Activated naive CD4-positive, alpha-beta T cell treated with anti-CD3 and anti-CD28 coated beads, Interleukin-2, amount 50 U/mL, for 72 hours (primary cell): ENCODE measurements around the gene ARID5B. TPM values are rescaled to one million over a fixed set of nuclear protein-coding genes. Genes with fewer than 3 reads are reported as not detected.

ENCODE experiments used
- ATAC-seq, 2 donors: fragments of 150-1000 bp; cut with Tn5 transposase; 2 replicates each; pipeline ENCODE4 v1.10.0; 2021; ENCODE audit warnings: mild to moderate bottlenecking in 2 of 2, moderate library complexity in 2 of 2
- DNase-seq, 2 donors: peaks; one replicate each; pipeline ENCODE4 v3.0.0; 2021 to 2022; ENCODE audit warnings: low spot score in 2 of 2
- H3K27ac Mint-ChIP-seq, 2 donors: one replicate each; pipeline ENCODE4 v1.8.0; 2022; ENCODE audit warnings: mild to moderate bottlenecking in 2 of 2, mixed read lengths in 2 of 2
- H3K36me3 Mint-ChIP-seq, 2 donors: one replicate each; pipeline ENCODE4 v1.8.0; 2022; ENCODE audit warnings: mixed read lengths in 2 of 2
- H3K9me3 Mint-ChIP-seq, 2 donors: one replicate each; pipeline ENCODE4 v1.8.0; 2022; ENCODE audit warnings: mixed read lengths in 2 of 2
- total RNA-seq, 2 donors: library from RNA; stranded (reverse); gene quantifications; one replicate each; pipeline ENCODE4 v1.2.3, GENCODE V29; 2022

ARID5B gene
- total RNA-seq, 2 donors from 2014 or later: 52.1 to 95.4 TPM

DNA sequence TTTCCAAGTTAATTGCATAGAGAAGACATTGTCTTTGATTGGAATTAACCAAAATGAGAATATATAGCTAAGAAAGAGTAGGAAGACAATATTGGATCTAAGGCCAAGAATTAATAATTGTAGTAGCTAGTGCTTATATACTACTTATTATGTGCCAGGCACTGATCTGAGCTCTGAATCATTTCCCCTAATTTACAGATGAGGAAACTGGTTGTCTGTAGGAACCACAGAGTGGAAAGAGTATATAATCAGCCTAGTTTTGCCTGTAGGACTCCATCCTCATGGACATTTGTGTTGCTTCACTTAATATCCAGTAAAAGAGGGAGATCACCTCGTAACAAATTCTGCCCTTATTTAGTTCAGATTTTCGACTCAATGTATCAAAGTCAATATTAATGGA lies 127.9 kb downstream of the ARID5B start:
- peak; percentile 50 to 64 for ATAC-seq
- Mint-ChIP-seq H3K27ac (peak overlapping the region; percentile 59 to 91), H3K9me3 (peaks cover 0 to 6% of the 10 kb centered on the region in 2 donors), H3K36me3 (peaks cover 8 to 81% of the 10 kb centered on the region in 2 donors)
- DNase-seq: no peak

DNA sequence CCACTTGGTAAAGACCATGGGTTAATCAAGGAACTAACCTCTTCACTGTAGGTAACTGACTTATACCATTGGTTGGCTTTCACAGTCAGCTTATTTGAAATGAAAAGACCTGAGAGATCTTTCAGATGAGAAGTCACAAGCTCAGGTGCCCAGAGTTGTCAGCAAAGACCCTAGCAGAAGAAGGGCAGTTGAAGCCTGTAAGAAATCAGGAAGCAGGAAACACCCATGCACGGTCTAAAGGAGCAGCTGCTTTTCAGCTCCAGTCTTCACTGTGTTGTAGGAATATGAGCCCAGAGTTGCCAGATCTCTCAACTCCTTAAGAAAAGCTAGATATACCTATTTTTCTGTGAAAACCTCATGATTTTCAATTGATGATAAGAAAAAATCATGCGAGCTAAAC lies 130.0 kb downstream of the ARID5B start:
- H3K27ac Mint-ChIP-seq: no peak overlapping the region
- H3K9me3 Mint-ChIP-seq: peaks cover 0 to 4% of the 10 kb centered on the region in 2 donors
- peaks cover 8 to 79% of the 10 kb centered on the region in 2 donors for H3K36me3 Mint-ChIP-seq
- DNase-seq (no peak), ATAC-seq (no peak)

DNA sequence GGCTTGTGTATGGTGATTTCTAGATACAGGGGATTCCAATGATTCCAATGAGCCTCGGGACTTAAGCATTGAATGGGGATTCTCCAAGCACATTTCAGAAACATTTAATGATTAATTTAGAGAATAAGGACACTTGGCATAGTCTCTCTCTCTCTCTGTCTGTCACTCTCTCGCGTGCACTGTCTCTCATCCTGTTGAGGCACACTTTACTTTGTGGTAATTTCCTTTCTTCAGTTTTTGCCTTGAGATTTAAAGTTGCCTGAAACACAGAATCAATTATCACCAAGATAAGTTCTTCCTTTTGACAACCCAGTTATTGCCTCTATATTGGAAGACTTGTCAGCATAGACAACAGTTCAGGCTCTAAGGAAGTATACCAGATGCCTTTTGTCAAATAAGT lies 131.6 kb downstream of the ARID5B start:
- Mint-ChIP-seq H3K9me3 (peaks cover 0 to 4% of the 10 kb centered on the region in 2 donors), H3K27ac (peak overlapping the region; percentile 38 to 48), H3K36me3 (peaks cover 8 to 69% of the 10 kb centered on the region in 2 donors)
- ATAC-seq: no peak
- DNase-seq: no peak

DNA sequence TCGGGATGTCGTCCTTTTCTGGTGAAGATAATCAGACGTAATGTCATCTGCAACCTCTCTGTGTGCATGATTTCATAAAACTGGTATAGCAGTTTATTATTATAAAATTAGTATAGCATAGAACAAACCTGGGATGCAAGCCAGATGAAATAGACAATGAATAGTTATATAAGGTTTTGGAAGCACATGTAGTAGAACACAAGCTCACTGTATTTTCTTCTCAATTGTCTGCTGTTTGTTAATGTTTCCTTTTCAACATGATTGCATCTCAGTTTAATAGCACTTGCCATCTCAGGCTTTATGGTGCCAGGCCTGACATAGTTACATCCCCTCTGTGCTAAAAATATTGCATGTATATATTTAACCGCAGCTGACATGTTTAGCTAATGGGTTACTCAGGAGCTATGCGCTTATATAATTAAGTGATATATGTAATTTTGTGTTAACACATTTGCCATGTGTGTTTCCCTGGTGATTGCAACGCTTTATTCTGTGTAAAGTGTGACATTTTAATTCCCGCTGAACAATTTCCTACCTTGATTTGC lies 132.7 kb downstream of the ARID5B start:
- DNase-seq (no peak), ATAC-seq (no peak)
- H3K9me3 Mint-ChIP-seq: peaks cover 0 to 4% of the 10 kb centered on the region in 2 donors
- H3K27ac Mint-ChIP-seq: peak overlapping the region in 1 of 2 donors; percentile 97
- H3K36me3 Mint-ChIP-seq: peaks cover 9 to 64% of the 10 kb centered on the region in 2 donors

DNA sequence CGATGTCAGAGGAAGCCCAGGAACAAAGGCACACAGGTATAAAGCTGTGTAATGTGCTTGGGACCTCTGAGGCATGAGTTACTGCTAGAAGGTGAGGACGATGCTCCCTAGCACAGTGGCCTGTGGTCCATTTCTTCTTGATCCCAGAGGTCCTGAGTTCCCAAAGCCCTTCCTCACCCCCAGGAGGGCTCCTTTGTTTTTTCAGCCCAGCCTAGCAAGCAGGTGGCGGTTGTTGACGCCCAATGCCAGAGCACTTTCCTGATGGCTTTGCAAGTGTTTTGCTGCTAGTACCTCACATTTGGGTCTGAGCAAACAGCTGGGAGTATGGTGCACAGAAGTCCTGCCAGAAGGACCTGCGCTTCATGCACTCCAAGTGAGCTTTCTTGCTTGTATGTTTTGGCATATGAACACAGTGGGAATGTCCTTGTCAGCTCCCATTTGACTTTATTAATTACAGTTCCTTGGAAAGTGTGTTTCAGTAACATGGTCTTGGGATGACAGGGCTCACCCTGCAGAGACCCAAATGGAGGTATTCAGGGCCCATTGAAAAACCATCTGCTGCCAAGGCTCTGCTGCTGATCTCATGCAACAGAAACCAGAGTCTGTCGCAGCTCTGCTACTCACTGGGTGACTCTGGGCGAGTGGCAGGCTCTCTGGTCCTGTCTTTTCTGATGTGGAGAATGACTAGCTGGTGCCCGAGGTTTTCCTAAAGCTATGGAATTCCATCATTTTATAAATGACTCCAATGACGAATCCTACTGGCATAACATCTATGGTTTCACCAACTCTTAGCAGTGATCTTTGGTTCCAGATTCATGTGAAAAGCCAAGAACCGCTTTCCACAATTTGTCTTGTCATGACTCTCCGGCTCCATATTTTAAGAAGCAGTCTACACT lies 134.9 kb downstream of the ARID5B start:
- ATAC-seq: peak; percentile 46 to 58
- Mint-ChIP-seq H3K27ac (peak overlapping the region; percentile 80 to 97), H3K9me3 (peaks cover 0 to 4% of the 10 kb centered on the region in 2 donors), H3K36me3 (peaks cover 9 to 59% of the 10 kb centered on the region in 2 donors)
- no peak for DNase-seq

DNA sequence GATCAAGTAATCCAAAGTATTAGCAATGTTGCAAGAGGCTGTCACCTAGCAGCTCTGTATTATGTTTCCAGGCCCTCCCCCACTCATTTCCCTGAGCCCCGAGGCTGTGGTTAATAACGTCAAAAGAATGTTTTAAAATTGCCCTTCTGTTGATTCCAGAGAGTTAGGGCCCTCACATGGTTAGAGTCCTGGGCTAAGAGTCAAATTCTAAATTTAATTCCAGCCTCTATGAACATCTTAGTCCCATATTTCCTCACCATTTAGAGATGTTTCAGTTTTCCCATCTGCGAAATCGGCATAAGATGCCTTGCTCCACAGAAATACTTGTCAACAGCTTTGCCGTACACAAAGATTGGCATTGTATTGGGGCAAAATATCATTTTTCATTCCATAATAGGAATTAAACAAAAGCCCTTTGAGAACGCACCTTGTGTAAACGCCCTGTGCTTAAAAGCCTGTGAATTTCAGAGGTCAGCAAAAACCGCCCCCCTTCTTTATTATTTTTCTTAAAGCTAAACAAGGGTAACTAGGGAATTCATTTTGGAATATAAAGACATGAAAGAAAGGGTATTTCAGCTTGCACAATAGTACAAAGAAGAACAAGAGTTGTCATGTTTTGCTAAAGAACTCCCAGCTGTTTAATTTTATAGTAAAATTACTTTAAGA lies 135.8 kb downstream of the ARID5B start:
- Mint-ChIP-seq H3K27ac (peak overlapping the region; percentile 80 to 88), H3K36me3 (peaks cover 16 to 67% of the 10 kb centered on the region in 2 donors), H3K9me3 (peaks cover 0 to 4% of the 10 kb centered on the region in 2 donors)
- ATAC-seq (no peak), DNase-seq (no peak)

DNA sequence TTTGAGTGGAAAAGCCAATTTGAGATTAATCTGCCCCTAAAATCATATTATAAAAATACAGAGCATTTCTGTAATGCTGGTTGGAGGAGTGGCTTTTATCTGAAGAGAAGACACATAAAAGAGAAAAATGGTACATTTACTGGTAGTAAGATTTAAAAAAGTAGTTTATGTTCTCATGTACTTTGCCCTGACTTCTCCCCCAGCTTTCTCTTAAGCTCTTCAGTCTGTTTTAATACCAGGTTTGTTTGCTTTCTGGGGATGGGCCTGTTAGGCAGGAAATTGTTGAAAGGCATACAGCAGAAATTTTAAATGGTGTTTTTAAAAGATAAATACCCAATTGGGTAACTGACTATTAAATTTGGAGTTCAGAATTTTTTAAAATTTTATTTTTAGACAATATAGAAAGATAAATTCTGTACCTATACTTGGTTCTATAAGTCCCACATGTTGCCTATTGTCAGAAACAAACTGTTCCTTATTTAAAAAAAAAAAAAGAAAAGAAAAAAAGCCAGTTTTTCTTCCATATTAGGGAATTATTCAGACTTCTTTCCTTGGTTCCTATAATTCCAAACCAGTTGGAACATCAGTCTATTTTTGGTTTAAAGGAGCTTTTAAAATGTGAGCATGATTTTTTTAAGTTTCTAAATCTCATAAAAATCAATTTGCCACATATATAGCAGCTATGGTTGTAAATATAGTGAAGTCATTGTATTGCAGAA lies 136.6 kb downstream of the ARID5B start:
- Mint-ChIP-seq H3K27ac (peak overlapping the region; percentile 80 to 88), H3K36me3 (peaks cover 20 to 70% of the 10 kb centered on the region in 2 donors), H3K9me3 (peaks cover 0 to 4% of the 10 kb centered on the region in 2 donors)
- ATAC-seq: no peak
- no peak for DNase-seq

DNA sequence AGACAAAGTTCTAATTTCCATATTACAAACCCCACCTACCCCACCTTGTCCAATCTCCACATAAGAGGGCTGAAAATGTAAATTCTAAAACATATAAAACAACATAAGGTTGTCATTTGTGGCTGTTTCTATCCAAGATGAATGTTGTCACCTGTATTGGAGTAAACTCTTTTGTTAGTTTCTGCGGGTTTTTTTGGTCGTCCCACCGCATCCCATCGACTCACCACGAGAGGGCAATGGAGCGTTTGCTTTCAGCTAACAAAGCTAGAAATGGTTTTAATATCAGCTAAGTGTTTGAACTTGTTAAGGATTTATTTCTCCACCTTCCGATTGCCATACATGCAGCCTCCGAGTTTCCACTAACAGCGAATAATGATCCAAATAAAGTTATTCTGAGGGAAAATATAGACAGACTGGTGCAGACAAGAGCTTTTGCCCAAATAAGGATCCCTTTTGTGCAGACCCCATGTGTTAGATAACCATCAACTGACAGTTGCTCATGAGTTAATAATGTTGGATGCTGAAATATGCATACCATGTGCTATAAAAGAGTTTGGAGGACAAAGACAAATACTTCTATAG lies 137.2 kb downstream of the ARID5B start:
- ATAC-seq (peak; percentile 51 to 67), DNase-seq (peak in 1 of 2 donors; percentile 64)
- H3K27ac Mint-ChIP-seq: peak overlapping the region; percentile 80
- H3K9me3 Mint-ChIP-seq: peaks cover 2 to 4% of the 10 kb centered on the region in 2 donors
- peaks cover 26 to 70% of the 10 kb centered on the region in 2 donors for H3K36me3 Mint-ChIP-seq

DNA sequence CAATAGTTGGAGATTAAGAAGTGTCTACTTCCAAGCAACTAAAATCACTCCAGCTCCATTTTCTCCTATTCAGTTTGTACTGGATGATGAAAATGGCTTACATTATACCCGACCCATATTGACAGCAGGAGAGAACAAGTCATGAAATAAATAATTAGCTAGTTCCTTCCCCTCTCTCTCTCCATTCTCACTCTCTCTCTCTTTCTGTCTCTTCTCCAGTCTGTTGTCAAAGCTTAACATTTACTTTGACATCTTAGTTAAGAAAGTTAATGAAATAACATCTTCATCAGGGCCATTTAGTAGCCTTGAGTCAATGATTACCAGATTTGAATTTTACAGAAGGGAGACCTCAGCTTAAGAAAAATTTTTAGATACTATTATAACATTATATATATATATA lies 138.5 kb downstream of the ARID5B start:
- Mint-ChIP-seq H3K27ac (peak overlapping the region; percentile 80), H3K9me3 (peaks cover 0 to 4% of the 10 kb centered on the region in 2 donors), H3K36me3 (peaks cover 27 to 71% of the 10 kb centered on the region in 2 donors)
- no peak for ATAC-seq
- DNase-seq: no peak

DNA sequence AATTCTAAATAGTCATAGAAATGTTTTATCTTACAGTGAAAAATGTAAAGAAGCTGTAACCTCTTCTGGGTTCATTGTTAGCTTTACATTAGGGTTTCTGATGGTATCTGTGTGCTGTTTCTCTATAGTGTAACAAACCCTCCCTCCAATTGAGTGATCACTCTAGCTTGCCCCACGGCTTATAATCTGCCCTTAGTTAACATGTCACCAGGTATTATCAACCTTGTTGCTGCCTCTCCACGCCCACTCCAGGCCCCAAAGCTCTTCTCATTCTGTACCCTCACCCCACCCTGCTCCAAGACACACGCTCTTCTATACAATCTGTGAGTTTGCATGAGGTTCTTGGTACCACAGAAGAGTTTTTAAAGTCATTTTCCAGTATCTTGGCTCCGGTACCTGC lies 139.4 kb downstream of the ARID5B start:
- ATAC-seq (no peak), DNase-seq (no peak)
- peaks cover 31 to 71% of the 10 kb centered on the region in 2 donors for H3K36me3 Mint-ChIP-seq
- H3K9me3 Mint-ChIP-seq: peaks cover 0 to 7% of the 10 kb centered on the region in 2 donors
- peak overlapping the region; percentile 96 to 97 for H3K27ac Mint-ChIP-seq

DNA sequence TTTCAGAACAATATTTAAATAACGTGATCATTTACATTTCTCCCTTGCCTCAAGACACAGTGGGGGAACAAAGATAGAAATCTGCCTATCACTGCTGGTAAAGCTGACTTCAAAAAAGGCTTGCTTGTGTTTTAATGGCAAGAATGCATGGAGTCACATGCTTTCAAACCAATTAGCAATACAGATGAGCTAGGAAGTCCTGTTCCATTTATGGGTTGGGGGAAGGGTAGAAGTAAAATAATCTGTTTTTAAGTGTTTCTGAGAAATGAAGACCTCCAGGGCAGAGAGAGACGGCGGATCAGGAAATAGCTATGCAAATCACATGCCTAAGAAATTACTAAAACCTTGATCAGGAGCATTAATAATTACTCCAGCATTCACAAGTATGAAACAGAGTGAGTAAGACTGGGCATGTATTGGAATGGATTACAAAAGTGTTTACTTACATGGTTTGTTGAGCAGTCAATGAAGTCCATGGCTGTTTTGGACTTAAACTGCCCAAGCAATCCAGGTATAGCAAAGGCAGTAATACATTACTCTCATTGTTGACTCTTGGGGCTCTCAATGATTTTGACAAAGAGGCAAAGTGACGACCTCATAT lies 142.0 kb downstream of the ARID5B start:
- no peak for ATAC-seq

DNA sequence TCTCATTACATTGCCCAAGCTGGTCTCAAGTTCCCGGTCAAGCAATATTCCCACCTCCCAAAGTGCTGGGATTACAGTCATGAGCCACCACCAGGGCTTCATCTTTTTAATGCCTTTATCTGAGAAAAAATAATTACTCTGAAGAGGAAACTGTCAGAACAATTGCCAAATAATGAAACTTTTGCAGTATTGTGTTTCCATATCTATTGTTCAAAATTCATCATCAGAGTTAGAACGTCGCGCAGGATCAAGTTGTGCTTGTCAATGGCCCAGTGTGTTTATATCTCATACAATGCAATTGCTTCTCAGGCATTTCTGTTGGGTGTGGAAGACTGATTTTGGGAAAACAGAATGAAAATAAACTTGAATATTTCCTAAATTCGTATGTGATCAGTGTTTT lies 143.1 kb downstream of the ARID5B start:
- ATAC-seq (no peak), DNase-seq (no peak)
- H3K9me3 Mint-ChIP-seq: peaks cover 0 to 8% of the 10 kb centered on the region in 2 donors
- H3K27ac Mint-ChIP-seq: peak overlapping the region; percentile 97 to 99
- peaks cover 40 to 68% of the 10 kb centered on the region in 2 donors for H3K36me3 Mint-ChIP-seq

More for the DNA sequence above, 142.0 kb downstream of the ARID5B start:
- Mint-ChIP-seq H3K9me3 (peaks cover 0 to 8% of the 10 kb centered on the region in 2 donors), H3K36me3 (peaks cover 38 to 67% of the 10 kb centered on the region in 2 donors), H3K27ac (peak overlapping the region; percentile 97 to 99)
- no peak for DNase-seq

DNA sequence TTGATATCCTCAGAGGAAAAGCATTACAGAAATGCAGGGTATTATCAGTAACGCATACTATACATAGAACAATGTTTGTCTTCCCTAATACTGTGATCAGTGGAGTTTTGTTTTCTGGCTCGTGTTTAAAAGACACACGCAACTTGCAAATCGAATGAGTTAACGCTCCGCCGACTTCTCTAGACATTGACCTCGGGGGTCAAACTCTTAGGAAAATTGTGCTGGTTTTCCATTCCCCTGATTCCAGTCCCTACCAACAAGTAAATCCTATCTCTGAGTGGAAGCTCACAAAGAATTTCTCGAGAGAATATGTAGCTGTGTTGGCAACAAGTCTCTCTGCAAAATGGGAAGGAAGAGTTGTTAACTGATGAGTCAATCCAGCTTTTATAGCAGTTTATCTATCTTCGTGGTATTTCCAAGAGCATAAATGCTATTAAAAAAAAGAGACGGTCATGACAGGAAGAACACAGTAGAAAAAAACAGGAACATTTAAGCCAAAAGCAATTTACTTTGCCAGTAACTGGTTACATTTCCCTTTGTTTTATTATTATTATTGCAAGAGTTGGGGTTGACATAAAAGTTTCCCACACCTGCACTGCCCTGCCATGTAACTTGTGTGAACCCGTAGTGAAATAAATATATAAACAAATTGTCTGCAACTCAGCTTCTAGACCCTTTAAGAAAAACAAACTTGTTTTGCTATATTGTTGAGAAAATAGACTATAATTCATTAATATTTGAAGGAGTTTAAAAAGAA lies 144.4 kb downstream of the ARID5B start:
- H3K27ac Mint-ChIP-seq: peak overlapping the region; percentile 97 to 99
- peaks cover 0 to 8% of the 10 kb centered on the region in 2 donors for H3K9me3 Mint-ChIP-seq
- ATAC-seq (no peak), DNase-seq (no peak)
- peaks cover 49 to 72% of the 10 kb centered on the region in 2 donors for H3K36me3 Mint-ChIP-seq

DNA sequence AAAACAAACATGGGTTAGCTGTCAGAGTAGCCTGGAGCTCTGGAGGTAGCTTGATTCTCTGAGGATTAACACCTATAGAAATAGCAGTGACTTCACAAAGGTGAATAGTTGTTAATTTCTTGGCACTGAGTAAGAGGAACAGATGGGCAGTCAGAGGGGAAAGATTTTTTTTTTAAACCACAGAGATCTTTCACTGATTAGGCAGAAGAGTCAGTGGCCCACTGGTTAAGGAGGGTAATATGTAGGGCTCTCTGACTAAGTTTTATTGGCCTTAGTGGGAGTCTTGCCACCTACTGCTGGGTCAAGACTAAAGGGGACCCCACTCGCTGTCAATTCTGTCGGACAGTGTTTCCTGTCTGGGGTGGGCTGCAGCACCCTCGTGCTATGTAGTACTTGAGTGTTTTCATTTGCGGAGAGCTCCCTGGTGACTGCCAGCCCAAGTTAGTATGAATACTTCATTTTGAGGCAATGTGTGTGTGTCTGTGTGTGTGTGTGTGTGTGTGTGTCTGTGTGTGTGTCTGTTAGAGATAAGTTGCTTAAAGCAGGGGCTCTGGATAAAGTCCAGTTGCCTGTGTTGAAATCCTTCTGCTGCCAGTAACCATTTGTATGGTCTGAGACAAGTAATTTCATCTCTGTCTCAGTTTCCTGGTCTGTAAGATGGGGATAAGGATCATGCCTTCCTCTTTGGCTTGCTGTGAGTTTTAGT lies 145.2 kb downstream of the ARID5B start:
- Mint-ChIP-seq H3K27ac (peak overlapping the region; percentile 97 to 99), H3K36me3 (peaks cover 54 to 73% of the 10 kb centered on the region in 2 donors), H3K9me3 (peaks cover 0 to 8% of the 10 kb centered on the region in 2 donors)
- ATAC-seq (peak; percentile 25 to 42), DNase-seq (no peak)
